Right lung (tissue), 5 donors: ENCODE results near the gene NCBP3. TPM values are rescaled to one million over a fixed set of nuclear protein-coding genes. Genes with fewer than 3 reads are reported as not detected.
"Not testable (repeated sequence)": the region's sequence is repeated elsewhere in the genome, so short reads cannot be mapped to it uniquely, and the experiment has no call there.

Source experiments
- DNase-seq, 2 donors: peaks; one replicate each; pipeline ENCODE4 v3.0.0-alpha.2; 2013
- polyA plus RNA-seq, 5 donors: library from polyadenylated mRNA; unstranded; fragments of 120-200 nt; gene quantifications; one replicate each; pipeline versions ENCODE4 v1.2.1 to v1.2.3, GENCODE V29; 2013; ENCODE audit warnings: inconsistent platforms in 1 of 5, low replicate concordance in 1 of 5; ENCODE audit not compliant: insufficient read length in 5 of 5, insufficient read depth in 1 of 5

NCBP3 gene
- polyA plus RNA-seq, 5 donors = 83.5 to 115 (median 98.5) TPM

- no peak for DNase-seq
Measured at GRCh38 chr17:3851461-3852100, 5.5 kb upstream of the NCBP3 start.

GRCh38 chr17:3848229-3848835 is 2.3 kb upstream of the NCBP3 start:
- DNase-seq = no peak

GRCh38 chr17:3847165-3847670 is 1.2 kb upstream of the NCBP3 start:
- no peak for DNase-seq

GRCh38 chr17:3846437-3847164 is 555 bp upstream of the NCBP3 start:
- no peak for DNase-seq

GRCh38 chr17:3845291-3845620 is 790 bp downstream of the NCBP3 start:
- DNase-seq = no peak

GRCh38 chr17:3844556-3844955 is 1.5 kb downstream of the NCBP3 start:
- not testable (repeated sequence) for DNase-seq

- DNase-seq = no peak
Measured at GRCh38 chr17:3843935-3844516, 2.0 kb downstream of the NCBP3 start.

- DNase-seq = no peak
Measured at GRCh38 chr17:3838206-3838605, 7.8 kb downstream of the NCBP3 start.

GRCh38 chr17:3836551-3836950 is 9.5 kb downstream of the NCBP3 start:
- DNase-seq = no peak

- no peak for DNase-seq
Measured at GRCh38 chr17:3835410-3836229, 10.4 kb downstream of the NCBP3 start.

GRCh38 chr17:3834811-3835210 is 11.2 kb downstream of the NCBP3 start:
- DNase-seq = no peak

- DNase-seq = no peak
Measured at GRCh38 chr17:3828852-3829232, 17.2 kb downstream of the NCBP3 start.

GRCh38 chr17:3828151-3828851 is 17.7 kb downstream of the NCBP3 start:
- DNase-seq = peak in 1 of 2 donors; percentile 9

- peak; percentile 14 to 44 for DNase-seq
Measured at GRCh38 chr17:3827124-3827773, 18.8 kb downstream of the NCBP3 start.

GRCh38 chr17:3826191-3826590 is 19.9 kb downstream of the NCBP3 start:
- no peak for DNase-seq

- DNase-seq = no peak
Measured at GRCh38 chr17:3821101-3821500, 24.9 kb downstream of the NCBP3 start.

- DNase-seq = no peak
Measured at GRCh38 chr17:3818786-3819185, 27.3 kb downstream of the NCBP3 start.

GRCh38 chr17:3817851-3818605 is 28.0 kb downstream of the NCBP3 start:
- DNase-seq = no peak

GRCh38 chr17:3815925-3816324 is 30.1 kb downstream of the NCBP3 start:
- no peak for DNase-seq

- no peak for DNase-seq
Measured at GRCh38 chr17:3815122-3815521, 30.9 kb downstream of the NCBP3 start.
